ENCODE measurements around the gene ULK2. TPM values are rescaled to one million over a fixed set of nuclear protein-coding genes. Genes with fewer than 3 reads are reported as not detected.
"Not testable (repeated sequence)": the region's sequence is repeated elsewhere in the genome, so short reads cannot be mapped to it uniquely, and the experiment has no call there.

ULK2 gene
- total RNA-seq, 2 donors from 2014 or later, result 7.5 to 8.6 TPM

DNA sequence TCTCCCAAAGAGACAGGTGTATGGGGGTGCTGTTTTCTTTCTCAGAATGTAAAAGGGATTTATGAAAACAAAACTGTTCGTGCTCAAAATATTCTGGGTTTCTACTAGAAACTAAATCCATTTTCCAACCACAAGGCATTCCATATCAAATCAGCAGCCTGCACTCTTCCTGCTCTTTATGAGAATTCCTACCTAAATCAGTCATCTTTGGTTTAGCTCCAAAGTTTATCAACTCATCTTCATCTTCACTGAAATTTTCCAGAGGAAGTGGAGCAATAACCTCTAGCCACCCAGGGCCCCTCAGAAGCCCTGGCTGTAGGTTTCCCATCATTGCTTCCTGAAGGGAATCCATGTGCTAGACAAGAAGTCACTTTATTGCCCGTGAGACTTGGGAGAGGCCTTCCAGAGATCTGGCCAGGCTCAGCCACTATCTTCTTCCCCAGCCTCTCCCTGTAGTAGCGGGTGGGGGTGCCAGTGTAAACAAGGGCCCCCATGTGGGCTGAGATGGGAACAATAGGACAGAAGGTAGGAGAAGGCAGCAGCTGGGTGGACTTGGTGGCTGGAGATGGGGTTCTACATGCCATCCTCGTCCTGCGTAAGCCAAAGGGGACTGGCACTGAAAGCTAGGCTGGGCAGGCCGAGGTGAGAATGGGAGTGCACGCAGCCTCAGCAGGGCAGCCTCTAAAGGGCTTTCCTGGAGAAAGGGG, 97.6 kb downstream of the ULK2 start:
- peaks cover 0 to 2% of the 10 kb centered on the region in 2 donors for H3K4me1 Mint-ChIP-seq (ENCODE audit: low read depth in 2 of 2)
- H3K36me3 Mint-ChIP-seq, result peaks cover 4% of the 10 kb centered on the region
- no peak for DNase-seq (ENCODE audit: low spot score)
- H3K27me3 Mint-ChIP-seq, result no peaks in the 10 kb centered on the region
- H3K9me3 Mint-ChIP-seq, result no peaks in the 10 kb centered on the region
- H3K27ac Mint-ChIP-seq, result no peak overlapping the region
- no peak for ATAC-seq
- H3K4me3 Mint-ChIP-seq, result no peak overlapping the region

- DNase-seq (ENCODE audit: low spot score), result no peak
- Mint-ChIP-seq H3K27me3 (peaks cover 4 to 5% of the 10 kb centered on the region in 2 donors), H3K27ac (no peak overlapping the region), H3K4me1 (ENCODE audit: low read depth in 2 of 2) (peaks cover 0 to 2% of the 10 kb centered on the region in 2 donors), H3K36me3 (no peaks in the 10 kb centered on the region), H3K4me3 (no peak overlapping the region), H3K9me3 (no peaks in the 10 kb centered on the region)
- ATAC-seq, result no peak
These were observed 99.5 kb downstream of the ULK2 start for GRCh38 chr17:19768046-19768782.

DNA sequence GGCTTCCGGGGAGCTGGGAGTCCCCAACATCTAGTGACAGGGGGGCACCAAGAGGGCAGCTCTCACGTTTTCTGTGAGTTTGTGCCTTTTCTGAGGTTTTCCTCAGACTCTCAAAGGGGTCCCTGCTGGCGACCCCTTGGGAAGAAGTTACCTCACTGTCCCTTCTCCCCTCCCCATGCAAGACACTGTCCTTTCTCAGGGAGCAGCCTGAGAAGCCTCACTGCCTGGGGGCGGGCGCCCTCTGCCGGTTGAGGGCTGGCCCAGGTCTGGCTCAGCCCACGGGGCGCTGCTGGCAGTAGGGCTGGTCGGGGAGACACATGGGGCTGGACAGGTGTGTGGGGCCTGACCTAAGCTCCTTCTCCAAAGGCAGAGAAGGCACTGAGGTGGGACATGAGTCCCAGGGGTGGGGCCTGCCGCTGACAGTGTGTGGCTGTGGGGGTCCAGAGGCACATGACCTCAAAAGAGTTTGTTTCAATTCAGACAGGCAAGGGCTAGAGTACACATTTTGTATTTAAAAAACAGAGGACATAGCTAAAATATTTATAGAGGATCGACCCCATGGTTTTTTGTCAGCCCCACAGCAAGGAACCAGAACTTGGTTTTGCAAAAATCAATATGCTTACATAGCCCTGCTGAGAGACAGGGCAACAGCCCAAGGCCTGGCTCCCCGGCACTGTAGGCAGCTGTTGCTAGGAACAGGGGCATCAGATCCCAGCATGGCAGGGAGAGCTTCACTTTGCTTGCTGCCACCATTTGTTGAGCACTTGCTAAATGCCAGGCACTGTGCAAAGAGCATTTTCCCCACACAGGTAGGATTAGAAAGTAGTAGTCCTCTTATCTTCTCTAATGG, 101.1 kb downstream of the ULK2 start:
- Mint-ChIP-seq H3K4me1 (ENCODE audit: low read depth in 2 of 2) (peaks cover 0 to 2% of the 10 kb centered on the region in 2 donors), H3K36me3 (no peaks in the 10 kb centered on the region), H3K4me3 (no peak overlapping the region), H3K27me3 (peaks cover 5 to 6% of the 10 kb centered on the region in 2 donors), H3K27ac (no peak overlapping the region), H3K9me3 (no peaks in the 10 kb centered on the region)
- ATAC-seq, result peak; percentile 82 to 88
- DNase-seq (ENCODE audit: low spot score), result peak; percentile 75

DNA sequence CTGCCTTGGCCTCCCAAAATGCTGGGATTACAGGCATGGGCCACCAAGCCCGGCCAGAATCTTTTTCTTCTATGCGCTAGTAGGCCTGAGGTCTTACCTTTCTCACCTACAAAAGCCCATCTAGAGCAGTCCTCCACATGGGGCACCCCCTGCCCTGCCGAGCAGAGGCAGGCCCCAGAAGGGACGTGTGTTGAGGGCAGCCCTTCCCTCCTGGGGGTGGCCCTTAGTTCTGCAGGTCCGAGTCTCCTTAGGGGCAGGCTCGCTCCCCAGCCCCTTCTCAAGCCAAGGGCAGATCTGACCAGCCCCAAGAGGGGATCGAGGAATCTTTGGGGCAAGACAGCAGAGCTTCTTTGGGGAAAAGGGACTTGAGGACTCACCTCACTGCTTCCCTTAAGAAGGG, 101.7 kb downstream of the ULK2 start:
- ATAC-seq (no peak), DNase-seq (ENCODE audit: low spot score) (no peak)
- no peaks in the 10 kb centered on the region for H3K9me3 Mint-ChIP-seq
- H3K27ac Mint-ChIP-seq, result no peak overlapping the region
- no peak overlapping the region for H3K4me3 Mint-ChIP-seq
- peaks cover 0 to 2% of the 10 kb centered on the region in 2 donors for H3K4me1 Mint-ChIP-seq (ENCODE audit: low read depth in 2 of 2)
- H3K27me3 Mint-ChIP-seq, result peaks cover 6% of the 10 kb centered on the region in 2 donors
- no peaks in the 10 kb centered on the region for H3K36me3 Mint-ChIP-seq

DNA sequence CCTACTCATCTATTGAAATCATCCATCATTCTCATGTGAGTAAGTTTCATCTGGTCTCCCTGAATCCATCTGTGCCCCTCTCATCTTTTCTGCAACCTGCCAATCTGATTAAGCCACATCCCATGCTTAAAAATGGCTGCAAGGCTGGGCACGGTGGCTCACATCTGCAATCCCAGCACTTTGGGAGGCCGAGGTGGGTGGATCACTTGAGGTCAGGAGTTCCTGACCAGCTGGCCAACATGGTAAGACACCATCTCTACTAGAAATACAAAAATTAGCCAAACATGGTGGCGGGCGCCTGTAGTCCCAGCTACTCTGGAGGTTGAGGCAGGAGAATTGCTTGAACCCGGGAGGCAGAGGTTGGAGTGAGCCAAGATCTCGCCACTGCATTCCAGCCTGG, 103.7 kb downstream of the ULK2 start:
- H3K36me3 Mint-ChIP-seq; H3K27ac Mint-ChIP-seq; H3K4me1 Mint-ChIP-seq (ENCODE audit: low read depth in 2 of 2); DNase-seq (ENCODE audit: low spot score); H3K9me3 Mint-ChIP-seq; ATAC-seq; H3K4me3 Mint-ChIP-seq: not testable (repeated sequence)
- H3K27me3 Mint-ChIP-seq, result peaks cover 14% of the 10 kb centered on the region in 2 donors

DNA sequence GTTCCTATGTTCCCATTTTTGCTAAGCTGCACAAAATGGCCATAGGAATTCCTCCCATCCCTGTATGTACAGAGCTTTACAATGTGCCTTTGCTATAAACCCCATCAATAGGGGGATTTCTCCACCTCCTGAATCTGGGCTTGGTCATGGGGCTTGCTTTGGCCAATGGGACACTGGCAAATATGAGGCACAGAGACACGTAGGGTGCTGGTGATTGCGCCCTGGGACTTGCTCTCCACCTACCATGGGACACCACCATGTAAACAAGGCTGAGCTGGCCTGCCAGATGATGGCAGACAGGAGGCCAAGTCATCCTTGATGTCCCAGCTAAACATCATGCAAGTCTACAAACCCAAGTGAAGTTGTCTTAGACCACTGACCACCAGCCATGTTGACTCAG, 104.3 kb downstream of the ULK2 start:
- no peaks in the 10 kb centered on the region for H3K36me3 Mint-ChIP-seq
- peaks cover 14 to 15% of the 10 kb centered on the region in 2 donors for H3K27me3 Mint-ChIP-seq
- ATAC-seq, result no peak
- no peak overlapping the region for H3K4me3 Mint-ChIP-seq
- DNase-seq (ENCODE audit: low spot score), result no peak
- peaks cover 0 to 5% of the 10 kb centered on the region in 2 donors for H3K4me1 Mint-ChIP-seq (ENCODE audit: low read depth in 2 of 2)
- no peak overlapping the region for H3K27ac Mint-ChIP-seq
- no peaks in the 10 kb centered on the region for H3K9me3 Mint-ChIP-seq

GRCh38 chr17:19762515-19762961, 105.2 kb downstream of the ULK2 start:
- no peak for DNase-seq (ENCODE audit: low spot score)
- H3K27me3 Mint-ChIP-seq, result peaks cover 14 to 15% of the 10 kb centered on the region in 2 donors
- no peak overlapping the region for H3K4me3 Mint-ChIP-seq
- no peak overlapping the region for H3K27ac Mint-ChIP-seq
- peaks cover 0 to 5% of the 10 kb centered on the region in 2 donors for H3K4me1 Mint-ChIP-seq (ENCODE audit: low read depth in 2 of 2)
- no peaks in the 10 kb centered on the region for H3K36me3 Mint-ChIP-seq
- no peaks in the 10 kb centered on the region for H3K9me3 Mint-ChIP-seq
- peak; percentile 44 to 58 for ATAC-seq

GRCh38 chr17:19760746-19761145, 107.0 kb downstream of the ULK2 start:
- Mint-ChIP-seq H3K27me3 (peaks cover 14 to 20% of the 10 kb centered on the region in 2 donors), H3K4me1 (ENCODE audit: low read depth in 2 of 2) (peaks cover 0 to 2% of the 10 kb centered on the region in 2 donors), H3K27ac (no peak overlapping the region), H3K9me3 (no peaks in the 10 kb centered on the region), H3K4me3 (no peak overlapping the region), H3K36me3 (no peaks in the 10 kb centered on the region)
- ATAC-seq, result no peak
- no peak for DNase-seq (ENCODE audit: low spot score)

GRCh38 chr17:19759568-19760549, 107.9 kb downstream of the ULK2 start:
- ATAC-seq, result no peak
- Mint-ChIP-seq H3K9me3 (no peaks in the 10 kb centered on the region), H3K4me3 (no peak overlapping the region), H3K27ac (no peak overlapping the region), H3K36me3 (no peaks in the 10 kb centered on the region), H3K27me3 (peaks cover 14 to 23% of the 10 kb centered on the region in 2 donors), H3K4me1 (ENCODE audit: low read depth in 2 of 2) (peaks cover 0 to 2% of the 10 kb centered on the region in 2 donors)
- no peak for DNase-seq (ENCODE audit: low spot score)

DNA sequence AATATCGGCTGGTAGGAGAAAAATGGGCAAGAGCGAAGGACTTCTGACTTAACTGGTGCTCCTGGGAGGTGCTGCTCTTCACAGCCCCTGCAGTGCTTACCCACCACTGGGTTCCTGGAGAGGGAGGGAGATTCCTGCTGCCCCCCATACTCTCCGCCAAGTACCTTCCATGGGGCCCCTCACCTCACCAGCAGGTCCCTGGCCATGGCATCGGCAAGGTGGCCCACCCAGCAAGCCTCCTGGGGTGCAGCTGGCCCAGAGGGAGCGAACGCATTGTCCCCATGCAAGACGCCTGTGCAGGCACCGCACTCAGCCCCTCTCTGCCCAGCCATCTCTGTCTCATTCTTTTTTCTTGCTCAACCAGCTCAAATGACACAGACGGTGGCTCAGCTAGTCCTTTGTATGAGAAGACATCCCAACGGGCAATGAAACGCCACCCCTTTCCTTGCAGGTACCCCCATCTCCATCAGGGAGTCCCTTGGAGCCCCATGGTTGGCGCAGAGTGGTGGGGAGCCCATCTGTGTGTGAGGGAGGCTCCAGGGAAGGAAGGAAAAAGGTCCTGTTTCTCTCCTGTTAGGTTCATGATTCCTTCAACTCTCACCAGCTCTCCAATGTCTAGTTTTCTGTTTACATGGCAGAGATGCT, 110.1 kb downstream of the ULK2 start:
- no peak for ATAC-seq
- peak; percentile 44 for DNase-seq (ENCODE audit: low spot score)
- Mint-ChIP-seq H3K9me3 (no peaks in the 10 kb centered on the region), H3K27me3 (peaks cover 17 to 21% of the 10 kb centered on the region in 2 donors), H3K27ac (no peak overlapping the region), H3K4me1 (ENCODE audit: low read depth in 2 of 2) (peaks cover 0 to 2% of the 10 kb centered on the region in 2 donors), H3K36me3 (no peaks in the 10 kb centered on the region), H3K4me3 (no peak overlapping the region)

GRCh38 chr17:19756546-19756945, 111.2 kb downstream of the ULK2 start:
- ATAC-seq (no peak), DNase-seq (ENCODE audit: low spot score) (no peak)
- Mint-ChIP-seq H3K27ac (no peak overlapping the region), H3K9me3 (no peaks in the 10 kb centered on the region), H3K4me1 (ENCODE audit: low read depth in 2 of 2) (peaks cover 0 to 2% of the 10 kb centered on the region in 2 donors), H3K27me3 (peaks cover 17 to 24% of the 10 kb centered on the region in 2 donors), H3K4me3 (no peak overlapping the region), H3K36me3 (no peaks in the 10 kb centered on the region)

GRCh38 chr17:19755821-19756510, 111.8 kb downstream of the ULK2 start:
- ATAC-seq, result no peak
- no peak overlapping the region for H3K27ac Mint-ChIP-seq
- no peaks in the 10 kb centered on the region for H3K36me3 Mint-ChIP-seq
- DNase-seq (ENCODE audit: low spot score), result no peak
- H3K4me3 Mint-ChIP-seq, result no peak overlapping the region
- H3K27me3 Mint-ChIP-seq, result peaks cover 21 to 27% of the 10 kb centered on the region in 2 donors
- no peaks in the 10 kb centered on the region for H3K9me3 Mint-ChIP-seq
- peaks cover 0 to 2% of the 10 kb centered on the region in 2 donors for H3K4me1 Mint-ChIP-seq (ENCODE audit: low read depth in 2 of 2)

All from natural killer cell treated with Interleukin-12 subunit alpha and Interleukin-12 subunit beta and Interleukin-15 and Interleukin-18, amount 100 ng/mL, for 72 hours (primary cell).